K562 (cell line): ENCODE results near the gene MPI. TPM values are rescaled to one million over a fixed set of nuclear protein-coding genes. Genes with fewer than 3 reads are reported as not detected.

Experiments used
- BRD4 ChIP-seq: fragments of 200-600 bp; sonication (generic); IDR thresholded peaks from 2 replicates; pipeline ENCODE4 v1.6.1; 2017; ENCODE audit warnings: inconsistent platforms
- CEBPG ChIP-seq, 3 experiments: fragments of 200-800 bp in 1 of 3; sonication (Bioruptor generic) in 1 of 3; sonication (generic) in 1 of 3; formaldehyde crosslinking in 1 of 3; IDR thresholded peaks in 2 of 3; conservative IDR thresholded peaks in 1 of 3; 2 replicates each; pipeline versions ENCODE4 v1.6.1 to v1.8.0; 2016 to 2022; ENCODE audit warnings: missing compliant biosample characterization in 2 of 3, missing genetic modification characterization in 2 of 3, mild to moderate bottlenecking in 1 of 3, missing genetic modification reagents in 1 of 3
- E2F4 ChIP-seq: sonication (generic); formaldehyde crosslinking; IDR thresholded peaks from 2 replicates; pipeline ENCODE4 v1.8.0; 2022; ENCODE audit warnings: mild to moderate bottlenecking, low read depth, missing genetic modification reagents
- HDAC2 ChIP-seq: fragments of 450-650 bp; IDR thresholded peaks from 2 replicates; pipeline ENCODE4 v1.6.1; 2016; ENCODE audit warnings: mild to moderate bottlenecking
- ILF3 ChIP-seq: fragments of 450-650 bp; IDR thresholded peaks from 2 replicates; pipeline ENCODE4 v1.6.1; 2018; ENCODE audit warnings: antibody characterized with exemption, mild to moderate bottlenecking, moderate library complexity, borderline replicate concordance
- ILK ChIP-seq: fragments of 450-650 bp; IDR thresholded peaks from 2 replicates; pipeline ENCODE4 v1.6.1; 2016; ENCODE audit warnings: missing genetic modification characterization, low read depth, mild to moderate bottlenecking, missing compliant biosample characterization, moderate library complexity, borderline replicate concordance
- MYNN ChIP-seq, 2 experiments: sonication (generic); formaldehyde crosslinking in 1 of 2; IDR thresholded peaks; 2 replicates each; pipeline versions ENCODE4 v1.5.0 to v1.6.1; 2016 to 2020; ENCODE audit warnings: antibody characterized with exemption in 1 of 2, missing genetic modification reagents in 1 of 2
- NR3C1 ChIP-seq: sonication (generic); formaldehyde crosslinking; IDR thresholded peaks from 2 replicates; pipeline ENCODE4 v1.8.1; 2022; ENCODE audit warnings: missing genetic modification reagents
- POLR2B ChIP-seq: fragments of 450-650 bp; IDR thresholded peaks from 2 replicates; pipeline ENCODE4 v1.6.1; 2018; ENCODE audit warnings: low read depth; ENCODE audit not compliant: partially characterized antibody
- RAD51 ChIP-seq: fragments of 450-650 bp; IDR thresholded peaks from 2 replicates; pipeline ENCODE4 v1.7.1; 2016; ENCODE audit warnings: low read depth, mild to moderate bottlenecking, borderline replicate concordance
- SREBF1 ChIP-seq: fragments of 150-350 bp; IDR thresholded peaks from 2 replicates; pipeline ENCODE4 v1.6.1; 2014; ENCODE audit warnings: antibody characterized with exemption, low read depth, low read length, borderline replicate concordance
- TAF7 ChIP-seq: fragments of 450-650 bp; IDR thresholded peaks from 2 replicates; pipeline ENCODE4 v1.6.1; 2016; ENCODE audit warnings: missing genetic modification characterization, missing compliant biosample characterization
- TBL1XR1 ChIP-seq, 2 experiments: IDR thresholded peaks; 2 replicates each; pipeline ENCODE4 v1.6.1; 2012; ENCODE audit warnings: improper control_type of control experiment in 2 of 2, low read length in 2 of 2, mild to moderate bottlenecking in 1 of 2
- TOE1 ChIP-seq, 2 experiments: fragments of 450-650 bp in 1 of 2; sonication (generic) in 1 of 2; formaldehyde crosslinking in 1 of 2; IDR thresholded peaks; 2 replicates each; pipeline versions ENCODE4 v1.7.1 to v1.8.0; 2016 to 2022; ENCODE audit warnings: borderline replicate concordance in 2 of 2, mild to moderate bottlenecking in 2 of 2, antibody characterized with exemption in 1 of 2, inconsistent platforms in 1 of 2, low read depth in 1 of 2, missing genetic modification reagents in 1 of 2, moderate library complexity in 1 of 2
- ZBTB8A ChIP-seq: fragments of 450-650 bp; IDR thresholded peaks from 2 replicates; pipeline ENCODE4 v1.6.1; 2018; ENCODE audit warnings: mild to moderate bottlenecking, moderate library complexity; ENCODE audit not compliant: partially characterized antibody
- ZKSCAN3 ChIP-seq: fragments of 250-450 bp; sonication (Bioruptor Pico); IDR thresholded peaks from 2 replicates; pipeline ENCODE4 v1.4.0; 2020
- ZMIZ1 ChIP-seq, 2 experiments: fragments of 150-350 bp in 1 of 2; IDR thresholded peaks; 2 replicates each; pipeline ENCODE4 v1.6.1; 2012 to 2016; ENCODE audit warnings: low read depth in 2 of 2, low read length in 2 of 2, mild to moderate bottlenecking in 1 of 2, moderate library complexity in 1 of 2
- ZNF347 ChIP-seq: fragments of 450-650 bp; formaldehyde crosslinking; IDR thresholded peaks from 2 replicates; pipeline ENCODE4 v1.4.0; 2020; ENCODE audit warnings: low read depth, mild to moderate bottlenecking, moderate library complexity
- ZNF583 ChIP-seq: fragments of 250-450 bp; sonication (Bioruptor Pico); IDR thresholded peaks from 2 replicates; pipeline ENCODE4 v1.4.0; 2020
- ZNF766 ChIP-seq: fragments of 200-800 bp; sonication (Bioruptor generic); conservative IDR thresholded peaks from 2 replicates; pipeline ENCODE4 v1.6.1; 2016; ENCODE audit warnings: missing genetic modification characterization, missing compliant biosample characterization
- polyA plus RNA-seq, 8 experiments: library from polyadenylated mRNA; depleted of rRNA in 4 of 8; stranded (reverse) in 5 of 8; unstranded in 3 of 8; fragments of >200 nt; fragmentation: Nextera tagmentation in 2 of 8; fragmentation: Illumina TruSeq in 1 of 8; extraction: Ambion mirVana in 2 of 8; extraction: Trizol in 1 of 8; gene quantifications; 2 replicates each; pipeline versions ENCODE4 v1.2.1 to v1.2.3, GENCODE V29; 2011 to 2014; ENCODE audit warnings: inconsistent platforms in 1 of 8, missing spikeins in 1 of 8
- total RNA-seq, 7 experiments: library from RNA; depleted of rRNA in 6 of 7; stranded (reverse); fragments of >200 nt in 6 of 7; fragmentation: Illumina TruSeq in 2 of 7; extraction: Trizol in 2 of 7; gene quantifications; 2 replicates each; pipeline versions ENCODE4 v1.2.1 to v1.2.3, GENCODE V29; 2011 to 2021; ENCODE audit warnings: low replicate concordance in 1 of 7

The MPI gene
- total and polyA plus RNA-seq, 9 of the 15 experiments (the other 6 are each of a cell fraction or from before 2014, with no cell fraction given): 30.7 to 105 (median 40.5) TPM

GRCh38 chr15:74842581-74843444, 47.0 kb upstream of the MPI start, which contains the start of gene ULK3 (continued):
- TF ChIP-seq TBL1XR1 (IDR thresholded peaks at IDR 0.05; ENCODE audit: low read length in 2 of 2) (peak in 1 of 2 experiments; percentile 19; a peak in 1 of 4 replicates), CEBPG (CRISPR knock-in tag; IDR thresholded peaks at IDR 0.05) (no peak), CEBPG (tag; conservative IDR thresholded peaks at IDR 0.05 in 1 of 2, IDR thresholded peaks at IDR 0.05 in 1 of 2) (no peak), ZNF766 (CRISPR knock-in tag) (peak; percentile 62; the same call in 1 of the 2 replicates), MYNN (IDR thresholded peaks at IDR 0.05) (peak; percentile 11; the same call in 1 of the 2 replicates), MYNN (CRISPR knock-in tag; IDR thresholded peaks at IDR 0.05) (no peak), SREBF1 (no peak), RAD51 (peak; percentile 86), ZKSCAN3 (no peak), ILF3 (0 out of 2 replicates have a peak, but pooled peaks have one; percentile 80), ILK (tag) (no peak), TAF7 (no peak), TOE1 (IDR thresholded peaks at IDR 0.05; ENCODE audit: borderline replicate concordance) (peak; percentile 82; the same call in 1 of the 2 replicates), TOE1 (CRISPR knock-in tag; IDR thresholded peaks at IDR 0.05; ENCODE audit: borderline replicate concordance, low read depth) (peak; percentile 85; the same call in 1 of the 2 replicates), HDAC2 (no peak), ZMIZ1 (IDR thresholded peaks at IDR 0.05; ENCODE audit: low read depth in 2 of 2, low read length in 2 of 2) (no peak), NR3C1 (CRISPR knock-in tag) (peak; percentile 69; the same call in 1 of the 2 replicates), ZBTB8A (no peak), E2F4 (CRISPR knock-in tag) (no peak), POLR2B (peak; percentile 64), BRD4 (no peak), ZNF347 (CRISPR knock-in tag) (no peak), ZNF583 (CRISPR knock-in tag) (no peak)
